Activated CD4-positive, alpha-beta T cell treated with anti-CD3 and anti-CD28 coated beads for 4 hours (primary cell): Measurements from ENCODE around the gene GPR17.

ENCODE experiments used
- DNase-seq, 2 donors: peaks; one replicate each; pipeline ENCODE4 v3.0.0-alpha.2; 2020

Gene GPR17

DNA sequence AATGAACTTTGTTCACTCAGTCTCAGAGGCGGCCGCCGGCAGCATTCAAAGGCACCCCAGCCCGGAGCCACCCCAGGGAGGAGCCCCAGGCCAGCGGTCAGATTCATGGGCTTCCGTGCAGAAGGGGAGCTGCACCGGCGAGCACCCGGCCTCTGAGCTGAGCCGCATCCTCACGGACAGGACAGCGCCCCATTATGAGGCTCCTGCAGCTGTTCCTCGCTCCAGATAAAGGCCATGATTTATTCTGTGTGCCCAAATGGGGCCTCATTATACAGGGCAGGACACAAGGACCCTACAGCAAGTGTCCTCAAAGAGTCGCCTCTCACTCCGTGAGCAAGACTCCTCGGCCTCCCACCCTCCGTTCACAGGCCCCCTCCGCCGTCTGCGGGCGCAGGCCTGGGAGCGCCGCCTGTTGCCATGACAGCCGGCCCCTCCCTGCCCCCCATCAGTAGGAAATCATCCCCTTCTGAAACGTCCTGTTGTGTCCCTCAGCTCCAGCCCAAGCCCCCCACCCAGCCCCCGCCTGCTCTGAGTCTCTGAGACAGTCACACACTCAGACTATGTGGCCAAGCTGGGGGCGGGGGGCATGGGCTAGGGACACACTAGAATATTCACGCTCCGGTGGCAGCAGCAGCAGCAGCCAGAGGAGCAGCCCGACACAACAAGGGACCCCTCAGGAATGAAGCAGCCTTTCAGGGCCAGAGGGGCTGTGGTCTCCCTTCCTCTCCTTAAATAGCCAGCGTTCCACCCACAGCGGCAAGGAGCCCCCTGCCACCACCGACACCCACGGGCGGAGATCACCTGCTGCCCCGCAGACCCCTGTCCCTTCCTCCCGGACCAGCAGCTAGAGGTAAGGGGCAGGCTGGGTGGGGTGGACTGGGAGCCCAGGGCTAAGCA lies at the start of gene GPR17:
Gene GPR17 (plus strand): TSS at position 759 of the 897 bp plus-strand sequence. CDS start 4,583 bp downstream, outside the sequence.
- DNase-seq: no peak

DNA sequence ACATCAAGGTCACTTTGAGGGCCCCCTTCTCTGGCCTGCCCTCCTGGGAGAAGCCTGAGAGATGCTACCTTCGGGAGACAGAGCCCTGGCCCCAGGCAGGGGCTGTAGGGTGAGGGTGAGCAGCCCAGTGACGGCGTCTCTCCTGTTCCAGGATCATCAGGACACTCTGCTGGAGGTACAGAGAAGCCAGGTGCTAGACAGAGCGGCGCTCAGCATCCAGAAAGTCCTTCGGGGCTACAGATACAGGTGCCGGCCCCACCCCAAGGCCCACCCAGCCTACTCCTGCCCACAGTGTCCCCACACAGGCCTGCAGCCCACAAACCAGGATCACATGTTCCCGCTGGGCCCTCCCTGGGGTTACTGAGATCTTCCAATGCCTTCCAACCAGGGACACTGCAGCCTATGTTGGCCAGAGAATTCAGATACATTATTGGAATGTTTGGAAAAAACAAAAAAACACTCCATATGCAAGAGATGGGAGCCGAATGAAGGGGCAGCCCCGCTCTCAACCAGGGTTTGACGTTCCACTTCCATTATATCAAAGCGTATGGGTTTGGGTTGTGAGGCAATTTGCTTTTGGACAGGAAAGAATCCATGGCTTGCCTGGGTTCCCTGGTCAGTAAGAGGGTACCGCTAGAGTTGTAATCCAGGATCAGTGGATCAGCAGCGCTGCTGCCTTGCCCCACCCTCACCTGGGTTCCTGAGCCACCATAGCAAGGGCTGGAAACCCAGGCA lies 49.5 kb upstream of the GPR17 start:
- no peak for DNase-seq

GRCh38 chr2:127597046-127597983 lies 48.6 kb upstream of the GPR17 start:
- no peak for DNase-seq

GRCh38 chr2:127597984-127598380 lies 48.0 kb upstream of the GPR17 start:
- no peak for DNase-seq

- no peak for DNase-seq
Measured at GRCh38 chr2:127598711-127599110, 47.2 kb upstream of the GPR17 start.

- no peak for DNase-seq
Measured at GRCh38 chr2:127599211-127599610, 46.7 kb upstream of the GPR17 start.

DNA sequence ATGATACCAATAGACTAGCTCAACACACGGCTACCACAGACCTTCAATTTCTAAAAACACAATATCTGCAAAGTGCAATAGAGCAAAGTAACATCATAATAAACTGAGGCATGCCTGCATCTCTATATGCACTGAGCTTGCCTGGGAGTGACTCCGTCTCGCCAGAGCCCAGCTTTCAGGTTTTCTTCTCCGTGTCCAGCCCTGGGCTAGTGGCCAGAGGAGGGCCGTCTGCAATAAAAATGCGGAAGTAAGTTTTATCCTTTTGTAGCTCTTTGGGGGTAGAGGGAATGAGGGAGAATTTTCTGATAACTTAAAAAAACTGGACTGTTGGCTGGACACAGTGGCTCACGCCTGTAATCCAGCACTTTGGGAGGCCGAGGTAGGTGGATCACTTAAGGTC lies 41.0 kb upstream of the GPR17 start:
- no peak for DNase-seq

- DNase-seq: no peak
Measured at GRCh38 chr2:127605691-127606263, 40.2 kb upstream of the GPR17 start.

- no peak for DNase-seq
Measured at GRCh38 chr2:127606625-127607398, 39.1 kb upstream of the GPR17 start.

DNA sequence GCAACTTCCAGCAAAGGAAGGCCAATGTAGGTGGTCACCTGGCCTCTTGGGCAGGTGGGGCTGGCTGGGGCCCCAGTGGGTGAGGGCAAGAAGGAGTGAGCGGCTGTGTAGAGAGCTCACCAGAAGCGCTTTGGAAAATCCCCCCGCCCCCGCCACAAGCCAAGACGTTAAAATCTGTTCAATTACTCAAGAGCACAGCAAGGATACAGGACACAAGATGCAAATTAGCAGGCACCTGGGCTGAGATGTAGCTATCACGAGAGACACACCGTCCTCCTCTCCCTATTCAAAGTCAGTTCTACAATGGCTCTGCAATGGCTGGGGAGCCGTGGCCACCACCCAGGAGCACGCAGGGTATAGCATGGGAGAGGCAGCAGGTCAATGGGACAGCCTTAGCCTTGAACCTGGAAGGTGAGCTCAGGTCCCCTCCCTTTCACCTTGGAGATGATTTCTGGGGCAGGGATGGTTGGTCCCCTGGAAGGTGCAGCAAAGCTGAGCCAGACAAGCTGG lies 38.5 kb upstream of the GPR17 start:
- no peak for DNase-seq

GRCh38 chr2:127608061-127609030 lies 37.6 kb upstream of the GPR17 start:
- no peak for DNase-seq

DNA sequence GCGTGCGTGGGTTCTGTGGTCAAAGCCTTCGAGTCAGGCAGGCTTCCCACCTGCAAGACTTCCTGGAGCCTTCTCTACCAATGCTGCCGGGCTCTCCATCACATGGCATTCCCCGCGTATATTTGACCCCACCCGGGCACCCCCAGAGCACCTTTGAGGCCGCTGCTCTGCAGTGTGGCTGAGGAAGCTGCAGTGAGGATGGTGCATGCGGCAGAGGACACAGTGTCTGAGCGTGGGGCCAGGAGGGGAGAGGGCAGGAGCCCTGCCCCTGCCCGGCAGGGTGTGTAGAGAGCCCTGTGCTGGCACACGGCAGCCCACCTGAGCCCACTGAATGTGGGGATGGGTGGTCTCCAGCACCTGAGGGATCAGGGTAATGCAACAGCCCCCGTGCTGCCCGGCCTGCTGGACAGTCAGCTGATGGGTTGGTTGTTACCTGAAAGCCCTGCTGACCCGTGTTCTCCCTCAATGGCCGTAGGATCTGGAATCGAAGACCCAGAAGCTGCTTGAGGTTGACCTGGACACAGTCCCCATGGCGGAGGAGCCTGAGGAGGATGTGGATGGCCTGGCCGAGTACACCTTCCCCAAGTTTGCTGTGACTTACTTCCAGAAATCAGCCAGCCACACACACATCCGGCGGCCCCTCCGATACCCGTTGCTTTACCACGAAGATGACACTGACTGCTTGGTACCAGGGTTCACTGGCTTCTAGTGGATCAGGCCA lies 36.8 kb upstream of the GPR17 start:
- no peak for DNase-seq

DNA sequence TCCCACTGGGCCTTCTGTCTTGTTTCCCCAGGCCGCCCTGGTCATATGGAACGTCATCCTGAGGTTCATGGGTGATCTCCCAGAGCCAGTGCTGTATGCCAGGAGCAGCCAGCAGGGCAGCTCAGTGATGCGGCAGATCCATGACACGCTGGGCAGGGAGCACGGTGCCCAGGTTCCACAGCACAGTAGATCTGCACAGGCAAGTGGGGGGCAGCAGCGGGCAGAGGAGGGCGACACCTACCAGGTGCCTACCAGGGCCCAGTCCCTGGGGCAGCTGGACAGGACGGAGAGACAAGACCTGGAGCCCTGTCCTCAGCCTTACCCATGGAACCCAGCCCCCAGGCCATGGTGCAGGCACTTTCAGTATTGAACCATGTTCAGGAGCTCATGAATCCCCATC lies 36.1 kb upstream of the GPR17 start:
- DNase-seq: no peak

DNA sequence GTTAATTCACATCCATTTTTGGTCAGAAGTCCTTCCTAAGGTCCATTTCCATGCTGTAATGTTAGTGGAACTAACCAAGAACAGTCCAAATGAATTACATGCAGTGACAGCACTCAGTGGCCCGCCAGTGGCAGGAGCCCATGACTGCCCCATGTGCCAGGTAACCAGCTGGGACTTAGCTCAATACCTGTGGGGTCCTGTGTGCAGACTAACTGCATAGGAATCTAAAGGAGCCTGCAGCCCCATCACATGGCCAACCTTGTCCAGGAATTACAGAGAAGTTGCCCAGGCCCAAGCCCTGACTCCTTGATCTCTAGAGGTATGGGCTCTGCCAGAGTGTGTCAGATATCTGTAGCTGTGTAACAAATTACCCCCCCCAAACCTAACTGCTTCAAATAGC lies 35.4 kb upstream of the GPR17 start:
- no peak for DNase-seq

DNA sequence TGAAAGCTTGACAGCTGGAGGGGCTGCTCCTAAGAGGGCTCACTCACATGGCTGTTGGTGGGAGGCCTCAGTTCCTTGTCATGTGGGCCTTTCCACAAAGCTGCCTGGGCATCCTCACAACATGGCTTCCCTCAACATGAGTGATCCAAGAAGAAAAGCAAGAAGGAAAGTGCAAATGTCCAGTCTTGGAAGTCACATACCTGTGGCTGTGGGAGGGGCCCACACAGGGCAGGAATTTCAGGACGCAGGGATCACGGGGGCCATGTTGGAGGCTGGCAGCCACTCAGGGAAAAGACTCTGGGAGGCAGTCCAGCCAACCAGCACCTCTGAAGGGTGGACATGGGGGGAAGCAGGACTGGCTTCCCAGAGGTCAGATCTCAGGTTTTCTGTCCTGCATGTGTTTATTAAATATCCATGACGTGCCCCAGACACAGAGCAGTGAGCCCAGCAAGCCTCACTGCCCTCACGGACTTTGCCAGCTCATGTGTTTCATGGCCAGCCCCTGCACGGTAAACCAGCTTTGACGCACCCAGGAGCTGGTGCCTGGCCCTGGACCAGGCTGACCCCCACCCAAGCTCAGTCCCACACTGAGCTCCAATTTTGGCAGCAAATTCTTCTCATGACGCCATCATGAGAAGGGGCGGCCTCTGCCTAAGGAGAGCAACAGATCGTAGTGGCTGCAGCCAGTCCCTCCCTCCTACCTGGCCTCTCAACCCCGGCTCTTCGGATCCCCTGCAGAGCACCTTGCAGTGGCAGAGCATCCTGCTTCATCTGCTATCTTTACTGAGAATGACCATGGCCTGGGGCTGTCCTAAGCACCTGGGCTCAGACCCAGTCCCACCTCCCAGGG lies 34.7 kb upstream of the GPR17 start:
- DNase-seq: no peak

- DNase-seq: no peak
Measured at GRCh38 chr2:127612111-127612822, 33.7 kb upstream of the GPR17 start.

DNA sequence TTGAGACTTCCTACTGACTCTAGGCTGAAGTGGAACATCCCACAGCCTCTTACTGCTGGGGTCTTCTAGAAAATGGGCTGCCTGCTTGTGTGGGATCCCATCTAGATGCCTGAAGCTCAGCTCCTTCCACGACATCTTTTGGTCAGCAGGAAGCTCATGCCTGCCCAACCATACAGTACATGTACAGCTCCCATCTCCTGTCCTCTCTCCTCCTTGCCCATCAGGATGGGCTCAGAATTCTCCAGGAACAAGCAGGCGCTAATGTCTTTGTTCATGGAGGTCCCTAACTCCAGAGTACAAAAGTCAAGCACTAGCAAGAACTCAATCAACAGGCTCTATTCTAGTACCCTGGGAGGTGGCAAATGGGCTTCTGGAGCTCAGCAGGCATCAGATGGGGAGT lies 31.7 kb upstream of the GPR17 start:
- DNase-seq: no peak

DNA sequence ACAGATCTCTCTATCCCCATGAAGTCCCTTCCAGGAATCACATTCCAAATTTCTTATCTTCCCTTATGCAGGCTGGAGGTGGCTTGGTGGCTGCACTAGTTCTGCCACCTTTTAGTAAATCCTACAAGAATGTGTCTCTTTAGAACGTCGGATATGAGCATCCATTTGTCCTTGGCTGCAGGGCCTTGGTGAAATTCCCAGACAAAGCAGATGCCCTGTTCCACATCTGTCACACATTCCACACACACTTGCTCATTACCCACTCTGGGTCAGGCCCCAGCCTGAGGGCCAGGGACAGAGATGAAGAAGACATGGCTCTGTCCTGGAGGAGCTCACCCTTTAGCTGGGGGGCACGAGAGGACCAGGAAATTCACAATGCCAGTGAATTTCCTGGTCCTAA lies 31.2 kb upstream of the GPR17 start:
- no peak for DNase-seq
